Neural cell (in vitro differentiated cells): ENCODE results near the gene LUZP1.

ENCODE experiments used
- CTCF ChIP-seq: fragments of 450-650 bp; IDR thresholded peaks from 2 replicates; pipeline ENCODE4 v1.5.1; 2014; ENCODE audit warnings: antibody characterized with exemption, mild to moderate bottlenecking, moderate library complexity; ENCODE audit not compliant: poor library complexity, severe bottlenecking
- EP300 ChIP-seq: fragments of 450-650 bp; conservative IDR thresholded peaks from 2 replicates; pipeline ENCODE4 v1.6.1; 2014; ENCODE audit warnings: antibody characterized with exemption, mild to moderate bottlenecking, moderate library complexity; ENCODE audit not compliant: poor library complexity, severe bottlenecking
- EZH2 ChIP-seq: fragments of 200-600, 300-800 bp; shearing (Covaris generic), sonication (generic); IDR thresholded peaks from 2 replicates; pipeline ENCODE4 v1.6.1; 2014; ENCODE audit warnings: antibody characterized with exemption, low read length, borderline replicate concordance, mild to moderate bottlenecking; ENCODE audit not compliant: insufficient read depth, poor library complexity, severe bottlenecking
- RAD21 ChIP-seq: fragments of 450-650 bp; conservative IDR thresholded peaks from 2 replicates; pipeline ENCODE4 v1.6.1; 2014; ENCODE audit warnings: antibody characterized with exemption, mild to moderate bottlenecking, moderate library complexity
- REST ChIP-seq: IDR thresholded peaks from 2 replicates; pipeline ENCODE4 v1.6.1; 2012; ENCODE audit warnings: borderline replicate concordance

DNA sequence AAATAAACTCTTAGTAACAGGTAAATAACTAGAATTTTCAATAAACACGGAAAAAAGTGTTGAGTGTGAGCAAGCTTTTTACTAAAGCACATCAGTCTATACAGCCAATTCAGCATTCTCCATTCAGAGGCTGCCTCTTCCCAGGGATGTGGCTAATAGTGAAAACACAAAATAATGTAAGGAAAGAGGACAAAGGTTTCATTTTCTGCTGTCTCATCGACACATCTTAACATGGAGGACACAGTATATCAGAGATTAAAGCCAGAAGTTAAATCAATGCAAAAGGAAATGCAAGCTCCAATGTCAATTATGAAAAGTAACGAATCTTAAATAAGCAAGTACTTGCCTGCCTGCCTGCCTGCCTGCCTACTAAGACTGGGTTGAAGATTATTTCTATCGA, 43.2 kb downstream of the LUZP1 start:
- TF ChIP-seq CTCF (no peak), EP300 (no peak), REST (no peak), EZH2 (no peak), RAD21 (no peak)
